H9 (cell line): ENCODE data around the gene CFAP45. TPM values are rescaled to one million over a fixed set of nuclear protein-coding genes. Genes with fewer than 3 reads are reported as not detected.

Source experiments
- DNase-seq: peaks from one replicate; pipeline ENCODE4 v3.0.0-alpha.2; 2017
- H2AFZ ChIP-seq: one replicate; pipeline ENCODE4 v1.6.1; 2013; ENCODE audit warnings: mild to moderate bottlenecking, low read length, control low read depth, moderate library complexity
- H2AK5ac ChIP-seq: 2 replicates; pipeline ENCODE4 v1.6.1; 2013; ENCODE audit warnings: low read length, control low read depth, mixed read lengths; ENCODE audit not compliant: insufficient read length
- H2BK120ac ChIP-seq: one replicate; pipeline ENCODE4 v1.6.1; 2013; ENCODE audit warnings: low read depth, mild to moderate bottlenecking, low read length, control low read depth, inconsistent platforms; ENCODE audit not compliant: poor library complexity, severe bottlenecking
- H2BK12ac ChIP-seq: 2 replicates; pipeline ENCODE4 v1.6.1; 2013; ENCODE audit warnings: low read length, control low read depth, mixed read lengths, low read depth; ENCODE audit not compliant: insufficient read length
- H2BK15ac ChIP-seq: 2 replicates; pipeline ENCODE4 v1.6.1; 2013; ENCODE audit warnings: low read depth, low read length, control low read depth
- H2BK20ac ChIP-seq: one replicate; pipeline ENCODE4 v1.6.1; 2013; ENCODE audit warnings: low read depth, mild to moderate bottlenecking, low read length, control low read depth, inconsistent platforms; ENCODE audit not compliant: poor library complexity, severe bottlenecking
- H2BK5ac ChIP-seq: 2 replicates; pipeline ENCODE4 v1.6.1; 2013; ENCODE audit warnings: low read length, control low read depth, mixed read lengths; ENCODE audit not compliant: insufficient read length
- H3K14ac ChIP-seq: 2 replicates; pipeline ENCODE4 v1.6.1; 2013; ENCODE audit warnings: low read length, control low read depth; ENCODE audit not compliant: insufficient read depth
- H3K18ac ChIP-seq: 2 replicates; pipeline ENCODE4 v1.6.1; 2013; ENCODE audit warnings: low read depth, mild to moderate bottlenecking, mixed read lengths, low read length, control low read depth; ENCODE audit not compliant: insufficient read length
- H3K23ac ChIP-seq: 2 replicates; pipeline ENCODE4 v1.6.1; 2013; ENCODE audit warnings: low read length, control low read depth, mixed read lengths, low read depth; ENCODE audit not compliant: insufficient read length
- H3K23me2 ChIP-seq: 2 replicates; pipeline ENCODE4 v1.6.1; 2013; ENCODE audit warnings: low read depth, mild to moderate bottlenecking, mixed read lengths, low read length, control low read depth; ENCODE audit not compliant: insufficient read length, poor library complexity, severe bottlenecking
- H3K27ac ChIP-seq: 2 replicates; pipeline ENCODE4 v1.5.1; 2013; ENCODE audit warnings: low read length, control low read depth, mixed read lengths, low read depth; ENCODE audit not compliant: insufficient read length
- H3K27me3 ChIP-seq: 2 replicates; pipeline ENCODE4 v1.6.1; 2013; ENCODE audit warnings: low read length, control low read depth, inconsistent platforms; ENCODE audit not compliant: insufficient read depth
- H3K4ac ChIP-seq: 2 replicates; pipeline ENCODE4 v1.6.1; 2013; ENCODE audit warnings: low read depth, mild to moderate bottlenecking, control low read depth, inconsistent platforms, low read length, moderate library complexity
- H3K4me1 ChIP-seq: 2 replicates; pipeline ENCODE4 v1.6.1; 2013; ENCODE audit warnings: low read length, control low read depth, inconsistent platforms; ENCODE audit not compliant: insufficient read depth
- H3K4me2 ChIP-seq: 2 replicates; pipeline ENCODE4 v1.6.1; 2013; ENCODE audit warnings: low read length, control low read depth, mixed read lengths; ENCODE audit not compliant: insufficient read length, insufficient read depth
- H3K56ac ChIP-seq: 2 replicates; pipeline ENCODE4 v1.6.1; 2013; ENCODE audit warnings: low read depth, mild to moderate bottlenecking, mixed read lengths, low read length, control low read depth; ENCODE audit not compliant: insufficient read length
- H3K79me1 ChIP-seq: 2 replicates; pipeline ENCODE4 v1.6.1; 2013; ENCODE audit warnings: low read depth, mild to moderate bottlenecking, moderate library complexity, low read length, control low read depth, inconsistent platforms; ENCODE audit not compliant: insufficient read depth, poor library complexity, severe bottlenecking
- H3K79me2 ChIP-seq: 2 replicates; pipeline ENCODE4 v1.6.1; 2013; ENCODE audit warnings: low read length, control low read depth, inconsistent platforms; ENCODE audit not compliant: insufficient read depth
- H3K9ac ChIP-seq: 2 replicates; pipeline ENCODE4 v1.6.1; 2013; ENCODE audit warnings: low read length, control low read depth, mixed read lengths; ENCODE audit not compliant: insufficient read length; ENCODE audit errors: extremely low read depth
- H3K9me3 ChIP-seq: one replicate; pipeline ENCODE4 v1.6.1; 2013; ENCODE audit warnings: low read depth, low read length, inconsistent platforms; ENCODE audit not compliant: control insufficient read depth
- H3T11ph ChIP-seq: one replicate; pipeline ENCODE4 v1.6.1; 2013; ENCODE audit warnings: mild to moderate bottlenecking, low read length, control low read depth, inconsistent platforms
- H4K20me1 ChIP-seq: one replicate; pipeline ENCODE4 v1.6.1; 2013; ENCODE audit not compliant: control insufficient read depth, insufficient read length, insufficient read depth
- H4K5ac ChIP-seq: 2 replicates; pipeline ENCODE4 v1.6.1; 2013; ENCODE audit warnings: low read depth, mild to moderate bottlenecking, mixed read lengths, low read length, control low read depth; ENCODE audit not compliant: insufficient read length
- H4K8ac ChIP-seq: replicated peaks from 2 replicates; pipeline ENCODE4 v1.6.1; 2013; ENCODE audit warnings: low read length, control low read depth, mixed read lengths, low read depth; ENCODE audit not compliant: insufficient read length
- H4K91ac ChIP-seq: 2 replicates; pipeline ENCODE4 v1.6.1; 2013; ENCODE audit warnings: low read depth, mild to moderate bottlenecking, moderate library complexity, mixed read lengths, low read length, control low read depth; ENCODE audit not compliant: insufficient read length
- H3K27ac Mint-ChIP-seq, 3 experiments: 2 replicates in 2 of 3; 3 replicates in 1 of 3; pipeline ENCODE4 v1.8.0; 2020 to 2021; ENCODE audit warnings: mixed read lengths in 3 of 3, mild to moderate bottlenecking in 1 of 3, moderate library complexity in 1 of 3
- H3K27me3 Mint-ChIP-seq: 2 replicates; pipeline ENCODE4 v1.8.0; 2021; ENCODE audit warnings: low read depth, mild to moderate bottlenecking, moderate library complexity, mixed read lengths
- H3K36me3 Mint-ChIP-seq, 3 experiments: 2 replicates in 2 of 3; 3 replicates in 1 of 3; pipeline ENCODE4 v1.8.0; 2020 to 2021; ENCODE audit warnings: low read depth in 3 of 3, mixed read lengths in 3 of 3; ENCODE audit not compliant: insufficient read depth in 1 of 3
- H3K4me1 Mint-ChIP-seq, 2 experiments: 2 replicates each; pipeline ENCODE4 v1.8.0; 2020; ENCODE audit warnings: mixed read lengths in 2 of 2
- H3K4me3 Mint-ChIP-seq, 2 experiments: 2 replicates in 1 of 2; 3 replicates in 1 of 2; pipeline ENCODE4 v1.8.0; 2020 to 2021; ENCODE audit warnings: mild to moderate bottlenecking in 2 of 2, mixed read lengths in 2 of 2, moderate library complexity in 1 of 2
- H3K9me3 Mint-ChIP-seq, 2 experiments: 2 replicates in 1 of 2; 3 replicates in 1 of 2; pipeline ENCODE4 v1.8.0; 2020; ENCODE audit warnings: mild to moderate bottlenecking in 2 of 2, mixed read lengths in 2 of 2, moderate library complexity in 1 of 2
- WGBS: extraction: QIAGEN DNeasy Blood & Tissue Kit; methylation state at CpG from one replicate; pipeline ENCODE4 v1.1.7; 2013; ENCODE audit warnings: missing lambda C conversion rate, low lambda C conversion rate, mixed read lengths; ENCODE audit not compliant: insufficient read length; ENCODE audit errors: extremely low coverage; 5-methylcytosine and 5-hydroxymethylcytosine counted together
- total RNA-seq: library from RNA; stranded (reverse); gene quantifications from 2 replicates; pipeline ENCODE4 v1.2.1, GENCODE V29; 2021
- TF ChIP-seq, protein P1 (sequence below): fragments of 200-600 bp; sonication (generic); conservative IDR thresholded peaks from 3 replicates; pipeline ENCODE4 v1.8.0; 2021; ENCODE audit warnings: antibody characterized with exemption, mild to moderate bottlenecking

Gene CFAP45
- total RNA-seq, 1 experiment from 2014 or later: 0.85 TPM

- H3K36me3 Mint-ChIP-seq: no peaks in the 10 kb centered on the region
- H3K4me1 Mint-ChIP-seq: peaks cover 14 to 19% of the 10 kb centered on the region in 2 experiments
- Histone ChIP-seq H4K20me1 (no peaks in the 10 kb centered on the region), H2BK15ac (no peak overlapping the region), H3K14ac (no peak overlapping the region), H3K4me1 (no peaks in the 10 kb centered on the region), H3K9ac (no peak overlapping the region), H2BK20ac (no peak overlapping the region), H3K18ac (no peak overlapping the region), H3K23ac (no peak overlapping the region), H2AK5ac (no peak overlapping the region), H4K91ac (no peak overlapping the region), H4K5ac (no peak overlapping the region), H3K23me2 (peaks cover 6% of the 10 kb centered on the region), H3K79me1 (no peaks in the 10 kb centered on the region), H3K4ac (no peak overlapping the region), H3K27me3 (peaks cover 6% of the 10 kb centered on the region; the same call in 1 of the 2 replicates), H4K8ac (no peak overlapping the region), H3T11ph (no peak overlapping the region), H2AFZ (no peak overlapping the region), H2BK12ac (no peak overlapping the region), H3K56ac (no peak overlapping the region), H2BK120ac (no peak overlapping the region), H2BK5ac (no peak overlapping the region), H3K4me2 (no peak overlapping the region), H3K79me2 (no peaks in the 10 kb centered on the region), H3K27ac (no peak overlapping the region), H3K9me3 (no peaks in the 10 kb centered on the region)
- DNase-seq: no peak
- WGBS: no CpG with 5 or more reads among the region's 6 CpGs
- H3K9me3 Mint-ChIP-seq: no peaks in the 10 kb centered on the region
- no peak overlapping the region for H3K4me3 Mint-ChIP-seq
- TF ChIP-seq, protein P1, sequence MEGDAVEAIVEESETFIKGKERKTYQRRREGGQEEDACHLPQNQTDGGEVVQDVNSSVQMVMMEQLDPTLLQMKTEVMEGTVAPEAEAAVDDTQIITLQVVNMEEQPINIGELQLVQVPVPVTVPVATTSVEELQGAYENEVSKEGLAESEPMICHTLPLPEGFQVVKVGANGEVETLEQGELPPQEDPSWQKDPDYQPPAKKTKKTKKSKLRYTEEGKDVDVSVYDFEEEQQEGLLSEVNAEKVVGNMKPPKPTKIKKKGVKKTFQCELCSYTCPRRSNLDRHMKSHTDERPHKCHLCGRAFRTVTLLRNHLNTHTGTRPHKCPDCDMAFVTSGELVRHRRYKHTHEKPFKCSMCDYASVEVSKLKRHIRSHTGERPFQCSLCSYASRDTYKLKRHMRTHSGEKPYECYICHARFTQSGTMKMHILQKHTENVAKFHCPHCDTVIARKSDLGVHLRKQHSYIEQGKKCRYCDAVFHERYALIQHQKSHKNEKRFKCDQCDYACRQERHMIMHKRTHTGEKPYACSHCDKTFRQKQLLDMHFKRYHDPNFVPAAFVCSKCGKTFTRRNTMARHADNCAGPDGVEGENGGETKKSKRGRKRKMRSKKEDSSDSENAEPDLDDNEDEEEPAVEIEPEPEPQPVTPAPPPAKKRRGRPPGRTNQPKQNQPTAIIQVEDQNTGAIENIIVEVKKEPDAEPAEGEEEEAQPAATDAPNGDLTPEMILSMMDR: no peak
- no peak overlapping the region; a peak in 1 of 7 replicates for H3K27ac Mint-ChIP-seq
- peaks cover 54% of the 10 kb centered on the region for H3K27me3 Mint-ChIP-seq
These were observed 42.1 kb downstream of the CFAP45 start for GRCh38 chr1:159857889-159858288.
